GM19043 (cell line): ENCODE measurements around the gene THSD4.

Experiments
- ATAC-seq: cut with Tn5 transposase; IDR thresholded peaks from one replicate; pipeline ENCODE4 v1.9.1; 2021; ENCODE audit warnings: low read depth; ENCODE audit not compliant: unreplicated experiment

Gene THSD4

DNA sequence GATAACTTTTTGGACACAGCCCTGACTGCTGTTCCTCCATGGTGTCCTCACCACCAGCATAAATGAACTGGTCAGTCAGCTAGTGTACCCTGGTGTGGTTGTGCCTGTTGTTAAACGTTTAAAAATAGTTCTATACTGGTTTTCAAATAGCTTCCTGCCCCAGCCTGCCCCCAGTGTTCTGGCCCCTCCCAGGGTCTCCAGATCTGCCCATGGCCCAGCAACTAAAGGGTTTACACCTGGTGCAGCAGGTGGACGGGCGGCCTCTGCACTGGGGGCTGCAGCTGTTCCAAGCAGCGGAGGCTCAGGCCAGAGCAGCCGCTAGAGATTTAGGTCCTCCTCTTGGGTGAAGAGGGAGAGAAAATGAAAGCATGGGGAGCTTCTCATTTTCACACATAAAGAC, 689.0 kb downstream of the THSD4 start:
- ATAC-seq: no peak

- no peak for ATAC-seq
Measured at GRCh38 chr15:71804695-71805470, 689.6 kb downstream of the THSD4 start.

- no peak for ATAC-seq
Measured at GRCh38 chr15:71806452-71806931, 691.2 kb downstream of the THSD4 start.

- no peak for ATAC-seq
Measured at GRCh38 chr15:71807125-71807629, 691.9 kb downstream of the THSD4 start.

DNA sequence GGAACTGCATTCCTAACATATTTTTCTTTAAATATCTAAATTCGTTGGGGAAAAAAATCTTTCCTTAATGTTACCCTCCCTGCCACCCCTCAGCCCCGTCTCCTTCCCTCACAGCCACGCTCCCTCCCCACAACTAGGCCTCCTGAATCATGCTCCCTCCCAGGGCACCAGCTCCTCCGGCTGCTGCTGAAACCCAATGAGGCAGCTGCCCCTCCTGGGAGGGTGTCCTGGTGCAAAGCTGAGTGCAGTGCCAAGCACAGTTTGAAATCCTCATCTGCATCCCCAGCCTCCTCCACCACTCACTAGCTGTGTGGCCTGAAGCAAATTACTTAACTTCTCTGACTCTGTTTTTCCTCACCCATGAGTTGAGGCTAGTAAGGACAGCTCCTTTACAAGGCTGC, 692.4 kb downstream of the THSD4 start:
- no peak for ATAC-seq

DNA sequence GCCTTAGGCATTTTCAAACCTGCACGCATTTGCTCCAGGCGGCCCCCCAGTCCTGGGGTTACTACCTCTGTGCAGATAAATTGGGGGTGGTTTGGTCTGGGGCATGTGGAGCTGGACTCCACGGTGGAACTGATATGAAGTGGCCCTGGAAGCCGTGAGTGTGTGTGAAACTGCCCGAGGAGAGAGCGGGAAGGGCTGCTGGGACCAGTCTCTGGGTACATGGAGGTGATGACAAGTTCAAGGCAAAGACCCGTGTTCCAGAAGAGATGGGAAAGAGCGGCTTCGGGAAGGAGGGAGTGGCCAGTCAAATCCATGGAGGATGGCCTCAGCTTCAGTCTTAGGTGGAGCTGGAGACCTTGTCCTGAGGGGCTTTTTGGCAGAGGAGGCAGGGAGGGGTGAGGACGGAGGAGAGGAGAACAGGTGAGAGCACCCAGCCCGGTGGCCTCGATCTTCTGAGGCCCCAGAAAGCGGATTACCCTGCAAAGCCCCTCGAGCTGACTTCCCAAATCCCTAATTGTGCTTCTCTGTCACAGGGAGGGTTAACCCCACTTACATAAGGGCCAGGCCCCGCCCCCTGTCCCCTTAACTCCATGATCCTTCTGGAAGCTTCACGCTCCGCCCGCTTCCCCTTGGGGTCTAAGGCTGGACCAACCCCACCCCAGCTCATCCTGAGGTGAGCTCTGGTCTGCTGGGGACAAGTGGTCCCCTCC, 693.2 kb downstream of the THSD4 start:
- no peak for ATAC-seq

GRCh38 chr15:71809346-71809745, 694.1 kb downstream of the THSD4 start:
- ATAC-seq: no peak

DNA sequence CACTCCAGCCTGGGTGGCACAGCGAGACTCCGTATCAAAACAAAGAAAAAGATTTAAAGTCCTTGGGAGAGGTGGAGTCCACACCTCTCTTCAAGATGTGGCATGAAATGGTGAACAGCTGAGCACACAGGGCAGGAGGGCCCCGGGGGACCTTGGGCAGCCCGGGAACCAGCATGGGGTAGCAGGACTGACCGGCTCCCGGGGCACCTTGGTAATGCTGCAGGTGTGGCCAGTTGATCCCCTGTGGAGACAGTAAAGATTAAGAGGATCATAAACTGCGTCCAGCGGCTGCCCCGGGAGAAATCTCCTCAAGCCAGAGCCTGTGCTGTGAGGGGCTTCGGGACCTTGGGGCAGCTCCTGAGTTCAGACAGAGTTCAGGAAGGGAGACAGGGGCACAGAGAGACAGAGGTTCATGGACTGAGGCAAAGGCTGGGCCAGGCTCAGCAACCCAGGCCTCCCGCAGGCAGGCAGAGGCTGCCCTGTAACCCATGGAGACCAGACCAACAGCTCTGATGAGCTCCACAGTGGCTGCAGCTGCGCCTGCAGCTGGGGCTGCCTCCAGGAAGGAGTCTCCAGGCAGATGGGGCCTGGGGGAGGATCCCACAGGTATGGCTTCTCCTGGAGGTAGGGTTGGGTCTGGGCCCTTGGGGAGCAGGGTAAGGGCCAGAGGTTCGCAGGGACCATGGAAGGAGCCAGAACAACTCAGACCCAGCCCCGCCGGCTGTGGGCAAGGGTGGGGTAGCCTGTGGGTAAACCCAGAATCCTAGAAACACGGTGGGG, 695.2 kb downstream of the THSD4 start, which contains the start of gene NR2E3:
TSS of gene NR2E3 (plus strand) at position 299 of the 780 bp plus-strand sequence. CDS start at position 489, 190 bp downstream.
- ATAC-seq: no peak

DNA sequence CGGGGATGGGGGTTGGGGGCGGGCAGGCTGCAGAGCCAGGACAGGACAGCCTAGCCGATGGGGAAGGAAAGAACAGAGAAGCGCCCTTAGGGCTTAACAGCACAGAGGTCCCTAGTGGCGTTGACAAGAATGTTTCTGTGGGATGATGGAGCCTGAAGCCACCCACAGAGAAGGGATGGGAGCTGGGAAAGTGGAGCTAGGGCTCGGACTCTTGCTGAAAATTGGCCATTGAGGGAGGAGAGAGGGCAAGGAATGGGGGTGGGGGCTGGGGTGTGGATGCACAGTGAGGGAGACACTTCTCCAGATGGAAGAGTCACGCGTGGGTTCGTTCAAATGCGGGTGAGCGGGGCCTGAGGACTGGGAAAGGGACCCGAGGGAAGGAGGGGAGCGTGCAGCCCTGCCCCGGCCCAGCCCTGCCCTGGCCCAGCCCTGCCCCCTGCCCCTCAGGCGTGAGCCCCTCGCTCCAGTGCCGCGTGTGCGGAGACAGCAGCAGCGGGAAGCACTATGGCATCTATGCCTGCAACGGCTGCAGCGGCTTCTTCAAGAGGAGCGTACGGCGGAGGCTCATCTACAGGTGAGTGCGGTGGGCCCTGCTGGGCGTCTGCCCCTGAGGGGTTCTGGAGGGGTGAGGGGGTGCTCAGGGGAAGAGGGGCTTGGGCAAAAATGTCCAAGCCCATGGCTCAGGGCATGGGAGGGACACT, 695.9 kb downstream of the THSD4 start:
- no peak for ATAC-seq

- ATAC-seq: no peak
Measured at GRCh38 chr15:71811752-71812735, 696.8 kb downstream of the THSD4 start.

- no peak for ATAC-seq
Measured at GRCh38 chr15:71812966-71813722, 697.9 kb downstream of the THSD4 start.

- no peak for ATAC-seq
Measured at GRCh38 chr15:71813723-71814470, 698.6 kb downstream of the THSD4 start.

GRCh38 chr15:71815301-71815700, 700.0 kb downstream of the THSD4 start:
- ATAC-seq: no peak

GRCh38 chr15:71817351-71817750, 702.1 kb downstream of the THSD4 start:
- ATAC-seq: no peak

- ATAC-seq: no peak
Measured at GRCh38 chr15:71820127-71820526, 704.9 kb downstream of the THSD4 start.

DNA sequence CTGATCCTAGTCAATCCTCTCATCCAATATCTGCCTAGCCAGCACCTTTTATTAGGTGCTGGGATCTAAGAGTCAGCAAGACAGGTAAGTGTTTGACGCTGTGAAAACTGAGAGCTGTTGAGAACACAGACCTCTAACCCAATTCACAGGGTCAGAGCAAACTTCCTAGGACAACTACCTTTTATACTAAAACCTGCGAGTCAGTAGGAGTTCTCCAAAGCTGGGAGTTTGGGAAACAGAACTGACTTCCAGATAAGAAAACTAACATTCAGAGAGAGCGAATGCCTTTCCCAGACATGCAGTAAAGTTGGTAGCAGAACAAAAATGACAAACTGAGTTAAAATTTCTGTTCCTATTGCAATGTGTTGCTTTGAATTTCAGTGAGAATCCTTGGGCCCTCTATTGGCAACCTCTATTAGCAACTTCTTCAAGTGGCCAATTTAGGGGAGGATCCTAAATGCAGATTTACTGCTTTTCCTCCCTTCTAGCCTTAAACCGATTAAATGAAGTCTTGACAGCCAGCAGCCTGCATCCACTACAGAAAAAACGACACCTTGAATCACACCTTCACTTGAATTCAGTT, 706.4 kb downstream of the THSD4 start:
- no peak for ATAC-seq

GRCh38 chr15:71822890-71823630, 707.8 kb downstream of the THSD4 start:
- ATAC-seq: no peak
